Kidney (tissue), 14 donors: Measurements from ENCODE around the gene UGT1A3. TPM values are rescaled to one million over a fixed set of nuclear protein-coding genes. Genes with fewer than 3 reads are reported as not detected.

Experiments
- DNase-seq, 5 donors: peaks; one replicate each; pipeline ENCODE4 v3.0.0-alpha.2; 2013 to 2020
- FAIRE-seq: peaks from 2 replicates; lab custom pipeline; 2012; peaks lifted over from hg19 to GRCh38; lab: Jason Lieb, UNC
- H3K27ac ChIP-seq, 2 donors: one replicate each; pipeline ENCODE4 v1.7.0; 2013; ENCODE audit warnings: low read depth in 2 of 2, low read length in 2 of 2, inconsistent platforms in 1 of 2
- H3K27me3 ChIP-seq: one replicate; pipeline ENCODE4 v1.7.1; 2013; ENCODE audit warnings: low read length, inconsistent platforms; ENCODE audit not compliant: control insufficient read depth, insufficient read depth
- H3K36me3 ChIP-seq, 3 donors: one replicate each; pipeline versions ENCODE4 v1.7.0 to v1.7.1; 2013; ENCODE audit warnings: low read length in 3 of 3, control low read depth in 1 of 3, inconsistent platforms in 1 of 3; ENCODE audit not compliant: insufficient read depth in 3 of 3, control insufficient read depth in 2 of 3
- H3K4me1 ChIP-seq, 3 donors: one replicate each; pipeline versions ENCODE4 v1.7.0 to v1.7.1; 2013; ENCODE audit warnings: low read length in 3 of 3, inconsistent platforms in 1 of 3, low read depth in 1 of 3; ENCODE audit not compliant: control insufficient read depth in 2 of 3, insufficient read depth in 2 of 3
- H3K4me3 ChIP-seq, 3 donors: one replicate each; pipeline versions ENCODE4 v1.7.0 to v1.8.1; 2013; ENCODE audit warnings: low read length in 3 of 3, control low read depth in 1 of 3, inconsistent platforms in 1 of 3
- H3K9ac ChIP-seq, 3 donors: one replicate each; pipeline versions ENCODE4 v1.7.0 to v1.7.1; 2013; ENCODE audit warnings: low read length in 3 of 3, control low read depth in 1 of 3, inconsistent platforms in 1 of 3
- H3K9me3 ChIP-seq, 3 donors: one replicate each; pipeline versions ENCODE4 v1.7.0 to v1.7.1; 2013; ENCODE audit warnings: low read length in 3 of 3, control low read depth in 1 of 3, inconsistent platforms in 1 of 3; ENCODE audit not compliant: control insufficient read depth in 2 of 3, insufficient read depth in 1 of 3
- intact Hi-C: fragments of 100-400 bp; cut with DNase I; formaldehyde crosslinking; loops from one replicate; pipeline ENCODE4 v1.11.1; 2022
- polyA plus RNA-seq: library from polyadenylated mRNA; stranded (reverse); fragments of 350-450 nt; fragmentation: Illumina TruSeq; extraction: RNeasy Lipid Tissue Mini Kit (QIAGEN cat#74804); gene quantifications from one replicate; pipeline ENCODE4 v1.2.3, GENCODE V29; 2014; ENCODE audit warnings: low read depth, low replicate concordance; ENCODE audit not compliant: insufficient read depth
- total RNA-seq: library from RNA; stranded (reverse); fragmentation: NEBNext Ultra II Directional; extraction: Animal tissue kit (Norgen Biotek cat#: 25700); gene quantifications from one replicate; pipeline ENCODE4 v1.2.1, GENCODE V29; 2021
- TF ChIP-seq, protein P1 (sequence below): IDR thresholded peaks from 3 replicates; pipeline ENCODE4 v1.5.1; 2012; ENCODE audit warnings: mild to moderate bottlenecking, moderate library complexity, borderline replicate concordance; ENCODE audit not compliant: insufficient read depth; ENCODE audit errors: extremely low read depth
- donor health status: control.
- donor health status: control.
- donor health status: control.
- donor health status: control.
- donor health status: control.
- donor health status: DM: yes; HTN: yes; CAD: no.
- donor health status: Normal renal cell carcinoma (clear cell type).

Gene UGT1A3
- total and polyA plus RNA-seq, 2 donors from 2014 or later, result 0.47 to 0.57 TPM

DNA sequence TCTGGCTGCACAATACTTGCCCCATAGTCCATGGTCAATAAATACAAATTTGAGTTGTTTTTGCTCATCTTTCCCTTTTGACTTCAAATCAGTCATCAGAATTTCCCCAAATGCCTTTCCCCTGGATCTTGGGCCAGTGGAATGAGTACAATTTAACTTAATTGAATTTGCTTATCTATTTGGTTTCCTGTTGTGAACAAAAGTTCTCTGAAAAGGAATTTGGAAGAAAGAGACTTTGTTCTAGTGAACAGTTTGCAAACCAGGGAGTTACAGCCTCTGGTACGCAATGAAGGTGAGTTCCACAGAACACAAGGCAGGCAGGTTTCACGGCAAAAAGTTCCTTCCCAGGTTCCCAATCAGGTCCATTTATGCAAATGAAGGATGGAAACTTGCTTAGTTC is 30.0 kb downstream of the UGT1A3 start:
- FAIRE-seq (no peak), DNase-seq (no peak)
- Histone ChIP-seq H3K27ac (no peak overlapping the region), H3K9me3 (no peaks in the 10 kb centered on the region), H3K4me3 (no peak overlapping the region), H3K9ac (no peak overlapping the region), H3K4me1 (peaks cover 0 to 2% (median 0%) of the 10 kb centered on the region in 3 donors), H3K27me3 (no peaks in the 10 kb centered on the region), H3K36me3 (no peaks in the 10 kb centered on the region)
- TF ChIP-seq, protein P1, sequence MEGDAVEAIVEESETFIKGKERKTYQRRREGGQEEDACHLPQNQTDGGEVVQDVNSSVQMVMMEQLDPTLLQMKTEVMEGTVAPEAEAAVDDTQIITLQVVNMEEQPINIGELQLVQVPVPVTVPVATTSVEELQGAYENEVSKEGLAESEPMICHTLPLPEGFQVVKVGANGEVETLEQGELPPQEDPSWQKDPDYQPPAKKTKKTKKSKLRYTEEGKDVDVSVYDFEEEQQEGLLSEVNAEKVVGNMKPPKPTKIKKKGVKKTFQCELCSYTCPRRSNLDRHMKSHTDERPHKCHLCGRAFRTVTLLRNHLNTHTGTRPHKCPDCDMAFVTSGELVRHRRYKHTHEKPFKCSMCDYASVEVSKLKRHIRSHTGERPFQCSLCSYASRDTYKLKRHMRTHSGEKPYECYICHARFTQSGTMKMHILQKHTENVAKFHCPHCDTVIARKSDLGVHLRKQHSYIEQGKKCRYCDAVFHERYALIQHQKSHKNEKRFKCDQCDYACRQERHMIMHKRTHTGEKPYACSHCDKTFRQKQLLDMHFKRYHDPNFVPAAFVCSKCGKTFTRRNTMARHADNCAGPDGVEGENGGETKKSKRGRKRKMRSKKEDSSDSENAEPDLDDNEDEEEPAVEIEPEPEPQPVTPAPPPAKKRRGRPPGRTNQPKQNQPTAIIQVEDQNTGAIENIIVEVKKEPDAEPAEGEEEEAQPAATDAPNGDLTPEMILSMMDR, result no peak
- intact Hi-C loops, result no loop called here

DNA sequence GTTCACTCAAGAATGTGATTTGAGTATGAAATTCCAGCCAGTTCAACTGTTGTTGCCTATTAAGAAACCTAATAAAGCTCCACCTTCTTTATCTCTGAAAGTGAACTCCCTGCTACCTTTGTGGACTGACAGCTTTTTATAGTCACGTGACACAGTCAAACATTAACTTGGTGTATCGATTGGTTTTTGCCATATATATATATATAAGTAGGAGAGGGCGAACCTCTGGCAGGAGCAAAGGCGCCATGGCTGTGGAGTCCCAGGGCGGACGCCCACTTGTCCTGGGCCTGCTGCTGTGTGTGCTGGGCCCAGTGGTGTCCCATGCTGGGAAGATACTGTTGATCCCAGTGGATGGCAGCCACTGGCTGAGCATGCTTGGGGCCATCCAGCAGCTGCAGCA is 31.2 kb downstream of the UGT1A3 start, which contains the start of gene UGT1A1:
TSS of gene UGT1A1 (plus strand) at position 228 of the 400 bp plus-strand sequence. CDS start at position 246, 18 bp downstream.
- no peak for FAIRE-seq
- Histone ChIP-seq H3K36me3 (no peaks in the 10 kb centered on the region), H3K4me3 (no peak within 1 kb of the TSS), H3K9me3 (no peaks in the 10 kb centered on the region), H3K27me3 (no peaks in the 10 kb centered on the region), H3K27ac (peak within 1 kb of the TSS in 1 of 2 donors; percentile 16), H3K9ac (no peak within 1 kb of the TSS), H3K4me1 (peaks cover 0 to 2% (median 0%) of the 10 kb centered on the region in 3 donors)
- no peak for DNase-seq
- intact Hi-C loops, result no loop called here
- TF ChIP-seq, protein P1, result no peak

GRCh38 chr2:233761040-233761769 is 32.4 kb downstream of the UGT1A3 start:
- no peaks in the 10 kb centered on the region for H3K9me3 ChIP-seq
- DNase-seq (no peak), FAIRE-seq (no peak)
- TF ChIP-seq, protein P1, result no peak
- no peak overlapping the region for H3K4me3 ChIP-seq
- no peak overlapping the region for H3K9ac ChIP-seq
- H3K4me1 ChIP-seq, result peaks cover 0 to 2% (median 0%) of the 10 kb centered on the region in 3 donors
- no peaks in the 10 kb centered on the region for H3K27me3 ChIP-seq
- H3K36me3 ChIP-seq, result no peaks in the 10 kb centered on the region
- H3K27ac ChIP-seq, result peak overlapping the region in 1 of 2 donors; percentile 44
- intact Hi-C loops, result no loop called here
